Measurements from ENCODE around the gene REPS2.

- TF ChIP-seq L3MBTL2 (conservative IDR thresholded peaks at IDR 0.05) (no peak), SUZ12 (IDR thresholded peaks at IDR 0.05) (no peak), ZNF384 (IDR thresholded peaks at IDR 0.05) (no peak), FOXM1 (IDR thresholded peaks at IDR 0.05; ENCODE audit: borderline replicate concordance) (no peak), CTBP1 (IDR thresholded peaks at IDR 0.05; ENCODE audit: borderline replicate concordance) (no peak), ELF4 (IDR thresholded peaks at IDR 0.05) (no peak), SP1 (IDR thresholded peaks at IDR 0.05) (no peak)
Observed at GRCh38 chrX:17072721-17073230, 126.3 kb downstream of the REPS2 start.
